GM12878 (cell line): ENCODE data around the gene CDYL. TPM values are rescaled to one million over a fixed set of nuclear protein-coding genes. Genes with fewer than 3 reads are reported as not detected.

Experiments used
- ATAC-seq: fragments of 200-7000 bp; cut with Tn5 transposase; 3 replicates; pipeline ENCODE4 v1.9.1; 2020; ENCODE audit warnings: mild to moderate bottlenecking, moderate library complexity
- BruUV-seq: library from RNA; stranded (reverse); fragments of 400-500 nt; replicated peaks from 2 replicates; lab custom pipeline; 2021; lab: Mats Ljungman, UMichigan
- CTCF ChIA-PET: fragments of 300-600 bp; sonication (Branson Sonifier 250); formaldehyde crosslinking; extraction: SDS; loops from one replicate; lab custom pipeline; 2021; ENCODE audit warnings: inconsistent platforms; lab: Yijun Ruan, JAX
- POLR2A ChIA-PET: fragments of 350-600 bp; formaldehyde crosslinking; extraction: SDS; loops from one replicate; lab custom pipeline; 2021; ENCODE audit warnings: inconsistent platforms; lab: Charles Lee
- RAD21 ChIA-PET: fragments of 300-600 bp; sonication (Branson Sonifier 250); formaldehyde crosslinking; loops from one replicate; lab custom pipeline; 2023; ENCODE audit warnings: antibody characterized with exemption; ENCODE audit not compliant: unreplicated experiment; lab: Charles Lee
- SMC1A ChIA-PET: fragments of 300-600 bp; sonication (Branson Sonifier 250); formaldehyde crosslinking; loops from one replicate; lab custom pipeline; 2023; ENCODE audit not compliant: unreplicated experiment, uncharacterized antibody; lab: Charles Lee
- DNase-seq: peaks from one replicate; pipeline ENCODE4 v3.0.0-alpha.2; 2011; ENCODE audit warnings: low read depth, low spot score
- FAIRE-seq: peaks from 3 replicates; lab custom pipeline; 2011; peaks lifted over from hg19 to GRCh38; lab: Jason Lieb, UNC
- H2AFZ ChIP-seq: 2 replicates; pipeline ENCODE4 v1.6.0; 2011; ENCODE audit warnings: low read depth, low read length, control low read depth; ENCODE audit not compliant: control insufficient read depth
- H3K27ac ChIP-seq: 2 replicates; pipeline ENCODE4 v1.5.1; 2011; ENCODE audit warnings: control low read depth; ENCODE audit not compliant: control insufficient read depth, insufficient read depth
- H3K27me3 ChIP-seq, 2 experiments: replicated peaks in 1 of 2; 2 replicates each; pipeline versions ENCODE4 v1.6.0 to v1.6.1; 2011; ENCODE audit warnings: low read length in 1 of 2; ENCODE audit not compliant: control insufficient read depth in 2 of 2, insufficient read depth in 2 of 2
- H3K36me3 ChIP-seq, 2 experiments: 2 replicates each; pipeline ENCODE4 v1.5.1; 2011; ENCODE audit warnings: low read length in 1 of 2; ENCODE audit not compliant: control insufficient read depth in 2 of 2, insufficient read depth in 2 of 2
- H3K4me1 ChIP-seq: 2 replicates; pipeline ENCODE4 v1.6.1; 2011; ENCODE audit warnings: mild to moderate bottlenecking, low read length, moderate library complexity, mixed read lengths; ENCODE audit not compliant: control insufficient read depth, insufficient read depth
- H3K4me2 ChIP-seq: 2 replicates; pipeline ENCODE4 v1.6.0; 2011; ENCODE audit warnings: control low read depth; ENCODE audit not compliant: control insufficient read depth, insufficient read depth
- H3K4me3 ChIP-seq: fragments of 200-600 bp; sonication (generic); 2 replicates; pipeline ENCODE4 v1.5.1; 2016
- H3K79me2 ChIP-seq: 2 replicates; pipeline ENCODE4 v1.6.0; 2011; ENCODE audit warnings: low read length; ENCODE audit not compliant: control insufficient read depth, insufficient read depth
- H3K9ac ChIP-seq: 2 replicates; pipeline ENCODE4 v1.8.0; 2011; ENCODE audit warnings: low read length, control low read depth, mixed read lengths; ENCODE audit not compliant: control insufficient read depth, insufficient read depth
- H3K9me3 ChIP-seq: replicated peaks from 3 replicates; pipeline ENCODE4 v1.5.1; 2011; ENCODE audit warnings: mild to moderate bottlenecking, low read length; ENCODE audit not compliant: control insufficient read depth, insufficient read depth
- H4K20me1 ChIP-seq: 2 replicates; pipeline ENCODE4 v1.6.0; 2011; ENCODE audit not compliant: control insufficient read depth, insufficient read depth
- CHD4 ChIP-seq: fragments of 200-600 bp; sonication (generic); IDR thresholded peaks from 2 replicates; pipeline ENCODE4 v1.6.1; 2016; ENCODE audit warnings: mild to moderate bottlenecking
- CTCF ChIP-seq, 3 experiments: IDR thresholded peaks in 2 of 3; conservative IDR thresholded peaks in 1 of 3; 2 replicates each; pipeline ENCODE4 v1.5.1; 2011; ENCODE audit warnings: low read depth in 3 of 3, low read length in 3 of 3, mild to moderate bottlenecking in 3 of 3, control low read depth in 2 of 3, moderate library complexity in 2 of 3, inconsistent platforms in 1 of 3, mixed read lengths in 1 of 3; ENCODE audit not compliant: control insufficient read depth in 2 of 3, insufficient read depth in 1 of 3; ENCODE audit errors: extremely low read depth in 1 of 3
- HDAC6 ChIP-seq: fragments of 200-600 bp; sonication (generic); IDR thresholded peaks from one replicate; pipeline ENCODE4 v1.8.0; 2017; ENCODE audit warnings: antibody characterized with exemption; ENCODE audit not compliant: unreplicated experiment
- ZNF217 ChIP-seq: fragments of 450-650 bp; IDR thresholded peaks from 2 replicates; pipeline ENCODE4 v1.6.1; 2017; ENCODE audit warnings: antibody characterized with exemption, mild to moderate bottlenecking
- WGBS: methylation state at CpG from one replicate; pipeline ENCODE4 v1.1.6; 2016; ENCODE audit warnings: low lambda C conversion rate; ENCODE audit not compliant: insufficient replicate concordance, insufficient coverage; ENCODE audit errors: missing lambda C conversion rate; 5-methylcytosine and 5-hydroxymethylcytosine counted together
- in situ Hi-C: fragments of 300-500 bp; cut with MboI; formaldehyde crosslinking; loops from 9 replicates; pipeline ENCODE4 v1.14.3; 2018; ENCODE audit warnings: mixed read lengths
- intact Hi-C: fragments of 100-400 bp; cut with micrococcal nuclease; formaldehyde crosslinking; loops from one replicate; pipeline ENCODE4 v1.14.2; 2022; ENCODE audit not compliant: unreplicated experiment
- polyA plus RNA-seq, 11 experiments: library from polyadenylated mRNA; depleted of rRNA in 4 of 11; unstranded in 6 of 11; stranded (reverse) in 5 of 11; fragments of >200 nt; fragmentation: Nextera tagmentation in 4 of 11; fragmentation: Illumina TruSeq in 1 of 11; extraction: Ambion mirVana in 4 of 11; extraction: Trizol in 1 of 11; gene quantifications; 1 replicate in 1 of 11; 2 replicates in 10 of 11; pipeline versions ENCODE4 v1.2.1 to v1.2.3, GENCODE V29; 2011 to 2016; ENCODE audit warnings: inconsistent platforms in 2 of 11, missing spikeins in 2 of 11, low read depth in 1 of 11
- total RNA-seq, 4 experiments: library from RNA; depleted of rRNA in 3 of 4; stranded (reverse); fragments of >200 nt in 3 of 4; fragmentation: Illumina TruSeq in 1 of 4; extraction: Trizol in 1 of 4; gene quantifications; 2 replicates each; pipeline versions ENCODE4 v1.2.1 to v1.2.3, GENCODE V29; 2013 to 2021
- TF ChIP-seq, protein P1 (sequence below): fragments of 450-650 bp; IDR thresholded peaks from 2 replicates; pipeline ENCODE4 v1.6.1; 2016; ENCODE audit warnings: mild to moderate bottlenecking

CDYL gene
- total and polyA plus RNA-seq, 10 of the 15 experiments (the other 5 are each of a cell fraction or from before 2014, with no cell fraction given): 9.3 to 61.2 (median 28.5) TPM

DNA sequence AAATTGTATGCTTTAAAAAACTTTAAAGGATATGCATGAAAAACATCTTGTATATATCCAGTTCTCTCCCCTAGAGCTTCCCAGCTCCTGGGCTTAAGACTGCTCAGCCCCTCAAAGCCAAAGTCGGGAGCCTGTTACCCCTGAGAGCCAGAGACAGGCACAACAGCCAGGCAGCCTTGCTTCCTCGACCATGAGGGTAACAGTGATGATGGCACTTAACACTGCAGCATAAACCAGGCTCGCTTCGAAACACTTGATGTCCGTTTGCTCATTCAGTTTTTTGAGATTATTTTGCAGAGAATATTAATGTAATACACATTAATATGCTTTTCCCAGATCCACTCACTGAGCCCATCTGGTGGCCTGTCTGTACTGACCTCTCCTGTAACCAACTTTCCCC lies 180.4 kb downstream of the CDYL start:
- Histone ChIP-seq H3K27ac (no peak overlapping the region), H3K4me3 (no peak overlapping the region), H3K36me3 (peaks cover 4 to 5% of the 10 kb centered on the region in 2 experiments; a peak in 3 of 4 replicates), H3K79me2 (no peaks in the 10 kb centered on the region), H3K9ac (no peak overlapping the region), H3K9me3 (no peaks in the 10 kb centered on the region), H3K4me1 (no peaks in the 10 kb centered on the region), H4K20me1 (no peaks in the 10 kb centered on the region; the same call in 1 of the 2 replicates), H3K4me2 (no peak overlapping the region), H3K27me3 (no peaks in the 10 kb centered on the region), H2AFZ (no peak overlapping the region)
- in situ Hi-C loops: no loop called here
- intact Hi-C loops: no loop called here
- RAD21 ChIA-PET: no interaction called here
- no peak for DNase-seq
- TF ChIP-seq CHD4 (no peak), ZNF217 (no peak), CTCF (IDR thresholded peaks at IDR 0.05 in 2 of 3, conservative IDR thresholded peaks at IDR 0.05 in 1 of 3; ENCODE audit: control insufficient read depth in 2 of 3, extremely low read depth in 1 of 3, insufficient read depth in 1 of 3, low read depth in 3 of 3, low read length in 3 of 3) (no peak), HDAC6 (no peak)
- TF ChIP-seq, protein P1, sequence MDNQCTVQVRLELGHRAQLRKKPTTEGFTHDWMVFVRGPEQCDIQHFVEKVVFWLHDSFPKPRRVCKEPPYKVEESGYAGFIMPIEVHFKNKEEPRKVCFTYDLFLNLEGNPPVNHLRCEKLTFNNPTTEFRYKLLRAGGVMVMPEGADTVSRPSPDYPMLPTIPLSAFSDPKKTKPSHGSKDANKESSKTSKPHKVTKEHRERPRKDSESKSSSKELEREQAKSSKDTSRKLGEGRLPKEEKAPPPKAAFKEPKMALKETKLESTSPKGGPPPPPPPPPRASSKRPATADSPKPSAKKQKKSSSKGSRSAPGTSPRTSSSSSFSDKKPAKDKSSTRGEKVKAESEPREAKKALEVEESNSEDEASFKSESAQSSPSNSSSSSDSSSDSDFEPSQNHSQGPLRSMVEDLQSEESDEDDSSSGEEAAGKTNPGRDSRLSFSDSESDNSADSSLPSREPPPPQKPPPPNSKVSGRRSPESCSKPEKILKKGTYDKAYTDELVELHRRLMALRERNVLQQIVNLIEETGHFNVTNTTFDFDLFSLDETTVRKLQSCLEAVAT: no peak
- SMC1A ChIA-PET: interaction anchor here (0.7 kb wide), 1 partner anchor 169 kb away, joined by 3 read pairs; no protein-coding TSS in a partner anchor
- BruUV-seq: no TSS peak
- 98% methylated on average over 5 of the region's 5 CpGs for WGBS
- no peak for FAIRE-seq
- no peak for ATAC-seq
- CTCF ChIA-PET: no interaction called here
- POLR2A ChIA-PET: no interaction called here
